Central memory CD8-positive, alpha-beta T cell (primary cell): ENCODE data around the gene BTNL9.

Source experiments
- ATAC-seq: fragments of 150-1000 bp; cut with Tn5 transposase; replicated peaks from 2 replicates; pipeline ENCODE4 v1.10.0; 2022; ENCODE audit warnings: mild to moderate bottlenecking, moderate FRiP score, moderate number of reproducible peaks; ENCODE audit not compliant: poor library complexity, severe bottlenecking; ENCODE audit errors: extremely low read depth
- DNase-seq, 2 donors: peaks; one replicate each; pipeline ENCODE4 v3.0.0; 2021; ENCODE audit warnings: low spot score in 2 of 2
- H3K27ac Mint-ChIP-seq: one replicate; pipeline ENCODE4 v1.8.0; 2022; ENCODE audit warnings: low read depth, mild to moderate bottlenecking, moderate library complexity, mixed read lengths
- H3K27me3 Mint-ChIP-seq: one replicate; pipeline ENCODE4 v1.8.0; 2022; ENCODE audit warnings: mixed read lengths
- H3K36me3 Mint-ChIP-seq: one replicate; pipeline ENCODE4 v1.8.0; 2022; ENCODE audit warnings: mild to moderate bottlenecking, moderate library complexity, mixed read lengths; ENCODE audit not compliant: insufficient read depth
- H3K4me1 Mint-ChIP-seq: one replicate; pipeline ENCODE4 v1.8.0; 2022; ENCODE audit warnings: mixed read lengths
- H3K4me3 Mint-ChIP-seq: one replicate; pipeline ENCODE4 v1.8.0; 2022; ENCODE audit warnings: mild to moderate bottlenecking, moderate library complexity, mixed read lengths
- H3K9me3 Mint-ChIP-seq: one replicate; pipeline ENCODE4 v1.8.0; 2022; ENCODE audit warnings: mixed read lengths

The BTNL9 gene

DNA sequence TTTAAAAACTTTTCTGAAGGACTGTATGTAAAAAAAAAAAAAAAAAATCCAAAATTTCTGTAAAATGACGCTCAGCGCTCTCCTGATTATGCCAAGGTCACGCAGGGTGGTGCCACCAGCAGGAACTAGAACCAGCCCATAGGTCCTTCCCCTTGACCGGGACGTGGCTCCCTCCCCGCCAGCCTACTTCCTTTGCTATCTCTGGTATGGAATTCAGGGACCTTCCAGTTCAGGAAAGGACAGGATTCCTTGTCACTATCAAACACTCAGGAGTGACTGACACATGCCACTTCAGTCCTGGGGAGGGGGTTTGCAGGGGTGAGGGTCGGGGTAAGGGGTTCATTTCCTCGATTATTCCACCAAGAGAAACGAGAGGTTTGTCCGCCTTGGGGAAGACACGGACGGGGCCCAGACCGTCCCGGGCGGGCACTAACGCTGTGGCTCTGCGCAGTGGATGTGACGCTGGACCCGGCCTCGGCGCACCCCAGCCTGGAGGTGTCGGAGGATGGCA lies 18.8 kb downstream of the BTNL9 start:
- H3K4me1 Mint-ChIP-seq, result peaks cover 9% of the 10 kb centered on the region
- DNase-seq, result no peak

DNA sequence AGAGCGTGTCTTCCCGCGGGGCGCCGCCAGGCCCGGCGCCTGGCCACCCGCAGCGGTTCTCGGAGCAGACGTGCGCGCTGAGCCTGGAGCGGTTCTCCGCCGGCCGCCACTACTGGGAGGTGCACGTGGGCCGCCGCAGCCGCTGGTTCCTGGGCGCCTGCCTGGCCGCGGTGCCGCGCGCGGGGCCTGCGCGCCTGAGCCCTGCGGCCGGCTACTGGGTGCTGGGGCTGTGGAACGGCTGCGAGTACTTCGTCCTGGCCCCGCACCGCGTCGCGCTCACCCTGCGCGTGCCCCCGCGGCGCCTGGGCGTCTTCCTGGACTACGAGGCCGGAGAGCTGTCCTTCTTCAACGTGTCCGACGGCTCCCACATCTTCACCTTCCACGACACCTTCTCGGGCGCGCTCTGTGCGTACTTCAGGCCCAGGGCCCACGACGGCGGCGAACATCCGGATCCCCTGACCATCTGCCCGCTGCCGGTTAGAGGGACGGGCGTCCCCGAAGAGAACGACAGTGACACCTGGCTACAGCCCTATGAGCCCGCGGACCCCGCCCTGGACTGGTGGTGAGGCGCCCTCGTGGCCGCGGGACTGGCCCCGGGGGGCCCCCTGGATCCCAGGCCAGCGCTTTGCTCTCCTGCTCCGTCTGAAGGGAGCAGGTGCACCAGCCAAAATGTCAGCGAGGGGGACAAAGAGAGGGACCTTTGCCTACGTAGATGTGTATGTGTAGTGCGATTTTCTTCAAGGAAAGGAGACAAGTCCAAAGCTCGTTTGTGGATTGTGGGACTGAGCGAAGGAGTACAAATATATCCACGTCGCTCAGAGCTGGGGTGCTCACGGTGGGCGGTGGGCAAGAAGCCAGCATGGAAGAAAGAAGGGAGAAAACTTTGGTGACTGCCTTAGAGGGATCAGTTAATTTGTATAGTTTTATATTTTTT lies 19.5 kb downstream of the BTNL9 start:
- Mint-ChIP-seq H3K9me3 (no peaks in the 10 kb centered on the region), H3K4me1 (peaks cover 5% of the 10 kb centered on the region), H3K36me3 (peaks cover 1% of the 10 kb centered on the region), H3K27ac (no peak overlapping the region), H3K27me3 (peaks cover 98% of the 10 kb centered on the region), H3K4me3 (no peak overlapping the region)
- no peak for DNase-seq
- ATAC-seq, result no peak

More for the DNA sequence above, 18.8 kb downstream of the BTNL9 start:
- no peaks in the 10 kb centered on the region for H3K9me3 Mint-ChIP-seq
- ATAC-seq, result no peak
- H3K27ac Mint-ChIP-seq, result no peak overlapping the region
- peaks cover 98% of the 10 kb centered on the region for H3K27me3 Mint-ChIP-seq
- peaks cover 1% of the 10 kb centered on the region for H3K36me3 Mint-ChIP-seq
- no peak overlapping the region for H3K4me3 Mint-ChIP-seq

DNA sequence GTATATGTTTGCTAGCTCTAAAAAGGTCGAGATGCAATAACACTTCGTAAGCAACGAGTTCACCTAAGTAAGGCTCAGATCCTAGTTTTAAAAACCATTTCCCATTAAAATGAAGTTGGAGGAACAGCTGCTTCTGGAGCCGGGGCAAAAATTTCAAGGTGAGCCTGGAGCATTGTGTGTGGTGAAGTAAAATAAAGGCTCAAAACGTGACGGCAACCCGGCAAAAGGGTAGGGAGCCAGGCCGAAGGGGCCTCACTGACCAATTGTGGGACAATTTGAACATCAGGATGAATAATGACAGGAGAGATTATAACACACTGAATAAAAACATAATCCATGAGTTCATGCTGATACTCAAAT lies 20.1 kb downstream of the BTNL9 start:
- H3K27ac Mint-ChIP-seq, result no peak overlapping the region
- DNase-seq (no peak), ATAC-seq (no peak)
- peaks cover 98% of the 10 kb centered on the region for H3K27me3 Mint-ChIP-seq
- peaks cover 1% of the 10 kb centered on the region for H3K36me3 Mint-ChIP-seq
- H3K9me3 Mint-ChIP-seq, result no peaks in the 10 kb centered on the region
- peaks cover 5% of the 10 kb centered on the region for H3K4me1 Mint-ChIP-seq
- no peak overlapping the region for H3K4me3 Mint-ChIP-seq

- no peaks in the 10 kb centered on the region for H3K9me3 Mint-ChIP-seq
- H3K4me1 Mint-ChIP-seq, result peaks cover 5% of the 10 kb centered on the region
- H3K36me3 Mint-ChIP-seq, result peaks cover 1% of the 10 kb centered on the region
- H3K4me3 Mint-ChIP-seq, result no peak overlapping the region
- peaks cover 98% of the 10 kb centered on the region for H3K27me3 Mint-ChIP-seq
- ATAC-seq (no peak), DNase-seq (no peak)
- H3K27ac Mint-ChIP-seq, result no peak overlapping the region
Observed at GRCh38 chr5:181060924-181061323, 20.9 kb downstream of the BTNL9 start.

DNA sequence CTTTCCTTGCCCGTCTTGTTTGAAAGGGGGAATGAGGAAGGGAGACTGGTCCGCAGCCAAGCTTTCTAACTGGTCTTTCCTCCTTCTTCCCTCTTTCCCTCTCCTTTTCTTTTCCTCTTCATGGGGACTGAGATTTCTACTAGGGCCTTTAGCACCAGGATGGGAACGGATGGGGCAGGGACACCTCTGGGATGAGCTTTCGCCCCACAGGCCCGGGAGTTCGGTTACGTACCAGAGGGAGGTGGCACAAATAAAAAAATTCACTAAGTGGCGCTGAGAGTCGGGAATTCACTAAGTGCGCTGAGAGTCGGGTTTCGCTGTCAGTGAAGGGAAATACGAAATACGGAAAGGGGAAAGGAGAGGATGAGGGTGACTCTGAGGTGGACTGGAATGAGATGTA lies 21.6 kb downstream of the BTNL9 start:
- H3K36me3 Mint-ChIP-seq, result peaks cover 1% of the 10 kb centered on the region
- peaks cover 98% of the 10 kb centered on the region for H3K27me3 Mint-ChIP-seq
- no peaks in the 10 kb centered on the region for H3K9me3 Mint-ChIP-seq
- ATAC-seq (no peak), DNase-seq (no peak)
- no peak overlapping the region for H3K27ac Mint-ChIP-seq
- no peak overlapping the region for H3K4me3 Mint-ChIP-seq
- H3K4me1 Mint-ChIP-seq, result peaks cover 5% of the 10 kb centered on the region

- H3K4me3 Mint-ChIP-seq, result no peak overlapping the region
Observed at GRCh38 chr5:181062631-181063030, 22.6 kb downstream of the BTNL9 start.

DNA sequence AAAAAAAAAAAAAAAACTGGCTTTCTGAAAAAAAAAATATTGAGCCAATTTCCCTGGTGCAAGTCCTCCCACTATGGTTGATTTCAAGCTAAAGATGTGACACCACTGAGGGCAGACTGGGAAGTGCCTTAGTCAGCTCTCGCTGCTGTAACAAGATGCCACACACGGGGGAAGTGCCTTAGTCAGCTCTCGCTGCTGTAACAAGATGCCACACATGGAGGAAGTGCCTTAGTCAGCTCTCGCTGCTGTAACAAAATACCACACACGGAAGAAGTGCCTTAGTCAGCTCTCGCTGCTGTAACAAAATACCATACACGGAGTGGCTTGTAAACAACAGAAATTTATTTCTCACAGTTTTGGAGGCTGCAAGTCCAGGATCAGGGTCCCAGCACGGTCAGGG lies 23.4 kb downstream of the BTNL9 start:
- Mint-ChIP-seq H3K4me3 (no peak overlapping the region), H3K27ac (no peak overlapping the region), H3K4me1 (peaks cover 5% of the 10 kb centered on the region), H3K36me3 (peaks cover under 1% of the 10 kb centered on the region), H3K27me3 (peaks cover 98% of the 10 kb centered on the region), H3K9me3 (no peaks in the 10 kb centered on the region)
- DNase-seq (no peak), ATAC-seq (no peak)

More at GRCh38 chr5:181062631-181063030, 22.6 kb downstream of the BTNL9 start:
- Mint-ChIP-seq H3K27ac (no peak overlapping the region), H3K27me3 (peaks cover 98% of the 10 kb centered on the region), H3K4me1 (peaks cover 5% of the 10 kb centered on the region), H3K36me3 (peaks cover 1% of the 10 kb centered on the region), H3K9me3 (no peaks in the 10 kb centered on the region)
- DNase-seq, result no peak
- no peak for ATAC-seq

GRCh38 chr5:181064987-181065386 lies 24.9 kb downstream of the BTNL9 start:
- H3K36me3 Mint-ChIP-seq, result no peaks in the 10 kb centered on the region
- H3K27ac Mint-ChIP-seq, result no peak overlapping the region
- H3K4me1 Mint-ChIP-seq, result no peaks in the 10 kb centered on the region
- no peak overlapping the region for H3K4me3 Mint-ChIP-seq
- H3K9me3 Mint-ChIP-seq, result no peaks in the 10 kb centered on the region
- DNase-seq (no peak), ATAC-seq (no peak)
- H3K27me3 Mint-ChIP-seq, result peaks cover 100% of the 10 kb centered on the region

DNA sequence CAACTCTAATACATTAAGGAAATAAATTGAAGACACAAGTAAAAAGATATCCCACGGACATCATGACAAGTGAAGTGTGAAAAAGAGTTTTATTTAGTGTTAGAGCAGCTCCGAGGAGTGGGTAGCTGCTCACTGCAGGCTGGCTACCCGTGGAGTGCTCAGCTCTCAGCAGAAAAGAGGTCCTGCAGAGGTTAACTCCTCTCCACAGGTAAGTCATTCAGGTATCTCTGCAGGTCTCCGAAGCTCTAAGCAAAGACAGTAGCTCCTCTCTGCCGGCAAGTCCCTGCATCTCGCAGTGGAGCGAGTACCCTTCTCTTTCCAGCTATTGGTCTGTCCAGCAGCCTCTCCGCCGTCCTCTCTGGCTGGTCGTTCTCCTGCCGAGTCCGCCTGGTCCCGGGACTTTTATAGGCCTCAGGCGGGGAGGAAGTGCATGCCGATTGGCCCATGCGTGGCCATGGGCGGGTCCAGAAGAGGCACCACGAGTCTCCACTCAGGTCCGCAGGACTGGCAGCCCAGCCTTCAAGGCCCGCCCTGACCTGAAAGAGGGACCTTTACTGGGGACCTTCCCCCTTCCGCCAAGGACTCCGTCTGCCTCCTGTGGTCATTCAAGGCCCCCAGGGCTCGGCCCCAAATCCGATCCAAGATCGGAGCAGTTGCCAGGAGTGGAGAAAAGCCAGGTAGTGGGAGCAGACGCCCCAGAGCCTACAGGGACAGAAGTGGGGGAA lies 29.9 kb downstream of the BTNL9 start:
- Mint-ChIP-seq H3K4me1 (no peaks in the 10 kb centered on the region), H3K27ac (no peak overlapping the region), H3K9me3 (no peaks in the 10 kb centered on the region), H3K36me3 (no peaks in the 10 kb centered on the region), H3K27me3 (peaks cover 81% of the 10 kb centered on the region), H3K4me3 (no peak overlapping the region)
- no peak for DNase-seq
- ATAC-seq, result no peak

DNA sequence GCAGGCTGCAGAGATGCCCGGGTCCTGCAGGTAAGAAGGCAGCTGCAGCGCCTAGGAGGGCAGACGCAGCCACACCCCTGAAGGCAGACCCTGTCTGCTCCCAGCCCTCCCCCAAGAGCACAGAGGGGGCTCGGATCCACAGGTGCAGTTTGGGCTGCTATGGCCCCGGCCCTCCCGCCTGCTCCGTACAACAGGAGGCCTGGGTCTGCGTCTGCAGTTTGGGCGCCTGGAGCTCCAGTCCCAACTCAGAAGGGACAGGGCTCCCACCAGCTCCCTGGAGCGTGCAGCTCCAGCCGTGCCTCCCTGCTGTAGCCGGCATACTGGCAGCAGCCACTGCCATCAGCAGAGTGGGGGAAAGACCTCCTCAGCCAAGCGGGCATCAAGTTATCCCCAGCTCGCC lies 30.5 kb downstream of the BTNL9 start:
- Mint-ChIP-seq H3K4me1 (no peaks in the 10 kb centered on the region), H3K36me3 (no peaks in the 10 kb centered on the region), H3K9me3 (no peaks in the 10 kb centered on the region), H3K4me3 (no peak overlapping the region), H3K27me3 (peaks cover 79% of the 10 kb centered on the region), H3K27ac (no peak overlapping the region)
- ATAC-seq, result no peak
- no peak for DNase-seq

GRCh38 chr5:181071257-181071656 lies 31.2 kb downstream of the BTNL9 start:
- H3K27ac Mint-ChIP-seq, result no peak overlapping the region
- no peaks in the 10 kb centered on the region for H3K4me1 Mint-ChIP-seq
- no peak overlapping the region for H3K4me3 Mint-ChIP-seq
- peaks cover 76% of the 10 kb centered on the region for H3K27me3 Mint-ChIP-seq
- ATAC-seq (no peak), DNase-seq (no peak)
- H3K36me3 Mint-ChIP-seq, result no peaks in the 10 kb centered on the region
- no peaks in the 10 kb centered on the region for H3K9me3 Mint-ChIP-seq

DNA sequence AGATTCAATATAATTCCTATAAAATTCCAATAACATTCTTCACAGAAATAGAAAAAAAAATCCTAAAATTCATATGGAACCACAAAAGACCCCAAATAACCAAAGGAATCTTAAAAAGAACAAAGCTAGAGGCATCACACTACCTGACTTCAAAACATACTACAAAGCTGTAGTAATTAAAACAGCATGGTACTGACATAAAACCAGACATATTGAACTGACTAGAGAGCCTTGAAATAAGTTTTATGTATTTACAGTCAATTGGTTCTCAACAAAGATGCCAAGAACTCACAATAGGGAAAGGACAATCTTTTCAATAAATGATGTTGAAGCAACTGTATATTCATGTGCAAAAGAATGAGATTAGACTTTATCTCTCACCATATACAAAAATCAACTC lies 36.9 kb downstream of the BTNL9 start:
- Mint-ChIP-seq H3K36me3 (no peaks in the 10 kb centered on the region), H3K27me3 (peaks cover 56% of the 10 kb centered on the region), H3K4me1 (no peaks in the 10 kb centered on the region), H3K27ac (no peak overlapping the region), H3K4me3 (no peak overlapping the region), H3K9me3 (no peaks in the 10 kb centered on the region)
- ATAC-seq, result no peak
- no peak for DNase-seq

DNA sequence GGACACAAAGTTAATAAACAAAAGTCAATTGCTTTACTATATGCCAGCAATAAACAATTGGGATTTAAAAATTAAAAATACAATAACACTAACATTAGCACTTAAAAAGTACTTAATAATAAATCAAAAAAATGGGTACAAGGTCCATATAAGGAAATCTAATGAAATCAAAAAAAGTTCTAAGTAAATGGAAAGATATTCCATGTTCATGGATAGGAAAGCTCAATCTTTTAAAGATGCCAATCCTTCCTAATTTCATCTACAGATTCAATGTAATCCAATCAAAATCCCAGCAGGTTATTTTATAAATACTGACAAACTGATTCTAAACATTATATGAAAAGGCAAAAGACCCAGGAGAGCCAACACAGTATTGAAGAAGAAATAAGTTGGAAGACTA lies 41.9 kb downstream of the BTNL9 start:
- Mint-ChIP-seq H3K36me3 (no peaks in the 10 kb centered on the region), H3K27me3 (peaks cover 68% of the 10 kb centered on the region), H3K27ac (no peak overlapping the region), H3K9me3 (no peaks in the 10 kb centered on the region), H3K4me3 (no peak overlapping the region), H3K4me1 (no peaks in the 10 kb centered on the region)
- no peak for DNase-seq
- ATAC-seq, result no peak
